ENCODE results near the gene ST6GALNAC1. TPM values are rescaled to one million over a fixed set of nuclear protein-coding genes. Genes with fewer than 3 reads are reported as not detected.

ST6GALNAC1 gene
- total and polyA plus RNA-seq, 8 donors: 28.0 to 257 (median 62.4) TPM

DNA sequence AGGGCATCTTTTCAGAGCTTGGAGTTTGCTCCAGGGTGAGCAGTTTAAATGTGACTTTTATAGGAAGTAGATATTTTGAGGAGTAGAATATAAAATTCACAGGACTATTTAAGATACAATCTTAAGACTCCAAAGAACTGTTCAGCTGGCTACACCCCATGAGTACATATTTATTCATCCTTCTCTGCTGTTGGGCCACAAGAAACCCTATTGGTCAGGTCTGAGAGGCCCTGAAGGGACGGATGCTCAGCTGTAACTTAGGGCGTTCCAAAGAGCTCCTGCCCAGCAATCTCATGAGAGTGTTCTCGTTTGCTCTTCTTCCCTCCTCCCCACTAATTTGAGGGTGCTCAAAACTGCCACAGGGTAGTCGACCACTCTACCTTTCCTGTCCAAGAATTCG is 65.2 kb downstream of the ST6GALNAC1 start:
- intact Hi-C loops (cut with DNase I; ENCODE audit: low total_unique reads): no loop called here
- TF ChIP-seq POLR2A (IDR thresholded peaks at IDR 0.05) (no peak), POLR2AphosphoS5 (IDR thresholded peaks at IDR 0.05) (peak in 1 of 3 donors; percentile 41), EP300 (IDR thresholded peaks at IDR 0.05) (no peak)
- TF ChIP-seq, protein P1, sequence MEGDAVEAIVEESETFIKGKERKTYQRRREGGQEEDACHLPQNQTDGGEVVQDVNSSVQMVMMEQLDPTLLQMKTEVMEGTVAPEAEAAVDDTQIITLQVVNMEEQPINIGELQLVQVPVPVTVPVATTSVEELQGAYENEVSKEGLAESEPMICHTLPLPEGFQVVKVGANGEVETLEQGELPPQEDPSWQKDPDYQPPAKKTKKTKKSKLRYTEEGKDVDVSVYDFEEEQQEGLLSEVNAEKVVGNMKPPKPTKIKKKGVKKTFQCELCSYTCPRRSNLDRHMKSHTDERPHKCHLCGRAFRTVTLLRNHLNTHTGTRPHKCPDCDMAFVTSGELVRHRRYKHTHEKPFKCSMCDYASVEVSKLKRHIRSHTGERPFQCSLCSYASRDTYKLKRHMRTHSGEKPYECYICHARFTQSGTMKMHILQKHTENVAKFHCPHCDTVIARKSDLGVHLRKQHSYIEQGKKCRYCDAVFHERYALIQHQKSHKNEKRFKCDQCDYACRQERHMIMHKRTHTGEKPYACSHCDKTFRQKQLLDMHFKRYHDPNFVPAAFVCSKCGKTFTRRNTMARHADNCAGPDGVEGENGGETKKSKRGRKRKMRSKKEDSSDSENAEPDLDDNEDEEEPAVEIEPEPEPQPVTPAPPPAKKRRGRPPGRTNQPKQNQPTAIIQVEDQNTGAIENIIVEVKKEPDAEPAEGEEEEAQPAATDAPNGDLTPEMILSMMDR (IDR thresholded peaks at IDR 0.05): no peak
- peak overlapping the region; percentile 38 to 67 (median 47) for H3K27ac ChIP-seq
- peak; percentile 40 to 86 for DNase-seq
- H3K4me3 ChIP-seq: no peak overlapping the region
- peaks cover 0 to 11% (median 6%) of the 10 kb centered on the region in 4 donors for H3K4me1 ChIP-seq
- 31 to 55% (median 47%) methylated on average over 5 of the region's 5 CpGs for WGBS, 5 donors
- H3K36me3 ChIP-seq: no peaks in the 10 kb centered on the region
- no peaks in the 10 kb centered on the region for H3K9me3 ChIP-seq
- no peaks in the 10 kb centered on the region for H3K27me3 ChIP-seq

DNA sequence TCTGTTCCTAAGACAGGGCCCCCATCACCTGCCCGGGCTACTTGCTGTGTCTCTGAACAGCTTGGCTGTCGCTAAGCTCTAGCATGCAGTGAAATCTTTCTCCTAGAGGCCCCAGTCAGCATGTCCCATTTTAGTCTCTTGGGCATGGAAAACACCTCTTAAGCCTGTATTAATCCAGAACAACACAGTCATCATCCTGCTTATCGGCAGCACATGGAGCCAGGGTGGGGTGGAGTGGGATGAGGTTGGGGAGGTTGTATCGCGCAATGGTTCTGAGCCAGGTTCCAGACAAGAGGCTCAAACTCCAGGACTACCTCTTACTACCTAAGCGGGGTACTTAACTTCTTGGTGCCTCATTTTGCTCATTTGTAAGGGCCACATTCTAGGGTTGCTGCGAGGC is 65.7 kb downstream of the ST6GALNAC1 start:
- H3K27ac ChIP-seq: peak overlapping the region; percentile 38 to 67 (median 47)
- intact Hi-C loops (cut with DNase I; ENCODE audit: low total_unique reads): no loop called here
- H3K36me3 ChIP-seq: no peaks in the 10 kb centered on the region
- WGBS, 5 donors: 51 to 88% (median 69%) methylated on average over 5 to 7 of the region's 7 CpGs
- H3K9me3 ChIP-seq: no peaks in the 10 kb centered on the region
- H3K27me3 ChIP-seq: no peaks in the 10 kb centered on the region
- H3K4me3 ChIP-seq: no peak overlapping the region
- H3K4me1 ChIP-seq: peaks cover 0 to 11% (median 6%) of the 10 kb centered on the region in 4 donors
- DNase-seq: no peak
- no peak for TF ChIP-seq POLR2A (IDR thresholded peaks at IDR 0.05)
- TF ChIP-seq, protein P1 (IDR thresholded peaks at IDR 0.05): no peak
- TF ChIP-seq POLR2AphosphoS5 (IDR thresholded peaks at IDR 0.05): no peak
- TF ChIP-seq EP300 (IDR thresholded peaks at IDR 0.05): no peak

DNA sequence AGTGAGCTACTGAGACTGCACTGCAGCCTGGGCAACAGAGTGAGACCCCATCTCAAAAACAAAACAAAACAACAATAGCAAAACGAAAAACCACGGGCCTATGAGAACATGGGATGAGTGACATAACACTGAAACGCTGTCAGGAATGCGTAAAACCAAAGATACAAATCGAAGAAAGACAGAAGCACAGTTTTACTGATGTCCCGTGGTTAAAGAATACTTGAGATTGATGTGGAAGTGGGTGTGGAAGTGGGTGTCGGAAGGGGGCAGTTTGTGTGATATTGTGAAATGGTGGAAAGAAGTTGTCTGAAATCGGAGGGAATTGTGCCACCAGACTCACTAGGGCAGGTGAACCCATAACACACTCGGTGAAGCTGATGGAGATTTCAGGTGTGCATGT is 67.4 kb downstream of the ST6GALNAC1 start:
- Histone ChIP-seq H3K27me3 (no peaks in the 10 kb centered on the region), H3K36me3 (no peaks in the 10 kb centered on the region), H3K9me3 (no peaks in the 10 kb centered on the region), H3K4me1 (peaks cover 0 to 11% (median 6%) of the 10 kb centered on the region in 4 donors), H3K27ac (no peak overlapping the region), H3K4me3 (no peak overlapping the region)
- WGBS, 5 donors: 85 to 94% (median 91%) methylated on average over 9 of the region's 9 CpGs
- TF ChIP-seq, protein P1 (IDR thresholded peaks at IDR 0.05): no peak
- TF ChIP-seq POLR2AphosphoS5 (IDR thresholded peaks at IDR 0.05) (no peak), EP300 (IDR thresholded peaks at IDR 0.05) (no peak), POLR2A (IDR thresholded peaks at IDR 0.05) (no peak)
- DNase-seq: no peak
- intact Hi-C loops (cut with DNase I; ENCODE audit: low total_unique reads): no loop called here

GRCh38 chr17:76575570-76575969 is 68.0 kb downstream of the ST6GALNAC1 start:
- TF ChIP-seq, protein P1 (IDR thresholded peaks at IDR 0.05): no peak
- TF ChIP-seq EP300 (IDR thresholded peaks at IDR 0.05) (no peak), POLR2AphosphoS5 (IDR thresholded peaks at IDR 0.05) (no peak), POLR2A (IDR thresholded peaks at IDR 0.05) (no peak)
- no peaks in the 10 kb centered on the region for H3K9me3 ChIP-seq
- WGBS, 5 donors: 68 to 78% (median 71%) methylated on average over 3 to 5 of the region's 5 CpGs
- no peaks in the 10 kb centered on the region for H3K36me3 ChIP-seq
- intact Hi-C loops (cut with DNase I; ENCODE audit: low total_unique reads): no loop called here
- H3K27ac ChIP-seq: no peak overlapping the region
- no peak overlapping the region for H3K4me3 ChIP-seq
- DNase-seq: peak in 1 of 2 donors; percentile 67
- H3K27me3 ChIP-seq: no peaks in the 10 kb centered on the region
- peaks cover 2 to 12% (median 8%) of the 10 kb centered on the region in 4 donors for H3K4me1 ChIP-seq

Small RNAs within 50 kb of the gene (small RNA-seq; reads per million reads assigned to genes)
- gene AC015802.2: 0 reads per million in 4 donors
- 0 reads per million in 4 donors for gene RNU6-227P

Other genes with a start within 250 kb of the ST6GALNAC1 start
- 10 to 100 TPM in 4 of 5 donors, 1 to 10 TPM in 1; 9.9 to 32.7 (median 17.9) TPM for gene UBE2O, start 190.6 kb downstream of the ST6GALNAC1 start, total RNA-seq
- gene UBE2O, start 190.6 kb downstream of the ST6GALNAC1 start, polyA plus RNA-seq: 1 to 10 TPM; 4.6 to 7.2 (median 6.1) TPM
- gene AANAT, start 176.2 kb downstream of the ST6GALNAC1 start, total RNA-seq: not detected
- under 1 TPM in 1 of 3 donors, not detected in 2; 0.44 TPM for gene AANAT, start 176.2 kb downstream of the ST6GALNAC1 start, polyA plus RNA-seq
- 100 to 1,000 TPM in 2 of 5 donors, 10 to 100 TPM in 3; 16.9 to 175 (median 43.8) TPM for gene RHBDF2, start 142.3 kb downstream of the ST6GALNAC1 start, total RNA-seq
- gene RHBDF2, start 142.3 kb downstream of the ST6GALNAC1 start, polyA plus RNA-seq: 10 to 100 TPM in 1 of 3 donors, 1 to 10 TPM in 2; 4.6 to 17.5 (median 9.2) TPM
- 10 to 100 TPM in 3 of 5 donors, 1 to 10 TPM in 1, not detected in 1; 6.8 to 40.4 (median 28.4) TPM for gene CYGB, start 106.0 kb downstream of the ST6GALNAC1 start, total RNA-seq
- gene CYGB, start 106.0 kb downstream of the ST6GALNAC1 start, polyA plus RNA-seq: 100 to 1,000 TPM in 1 of 3 donors, 10 to 100 TPM in 1, 1 to 10 TPM in 1; 9.9 to 101 (median 65.1) TPM
- gene PRCD, start 103.7 kb downstream of the ST6GALNAC1 start, total RNA-seq: 1 to 10 TPM in 1 of 5 donors, under 1 TPM in 1, not detected in 3; 0.72 to 5.7 TPM
- 10 to 100 TPM in 1 of 3 donors, 1 to 10 TPM in 2; 3.6 to 12.2 (median 4.2) TPM for gene PRCD, start 103.7 kb downstream of the ST6GALNAC1 start, polyA plus RNA-seq
- 10 to 100 TPM in 2 of 5 donors, 1 to 10 TPM in 3; 1.2 to 17.8 (median 3.6) TPM for gene ST6GALNAC2, start 57.9 kb downstream of the ST6GALNAC1 start, total RNA-seq
- 10 to 100 TPM in 1 of 3 donors, 1 to 10 TPM in 2; 3.9 to 17.1 (median 5.5) TPM for gene ST6GALNAC2, start 57.9 kb downstream of the ST6GALNAC1 start, polyA plus RNA-seq
- 100 to 1,000 TPM in 2 of 5 donors, 10 to 100 TPM in 3; 41.4 to 209 (median 86.9) TPM for gene MXRA7, start 67.2 kb upstream of the ST6GALNAC1 start, total RNA-seq
- gene MXRA7, start 67.2 kb upstream of the ST6GALNAC1 start, polyA plus RNA-seq: 100 to 1,000 TPM in 1 of 3 donors, 10 to 100 TPM in 2; 44.5 to 102 (median 54.5) TPM
- gene JMJD6, start 82.8 kb upstream of the ST6GALNAC1 start, total RNA-seq: 10 to 100 TPM in 3 of 5 donors, 1 to 10 TPM in 2; 9.3 to 47.3 (median 16.5) TPM
- gene JMJD6, start 82.8 kb upstream of the ST6GALNAC1 start, polyA plus RNA-seq: 10 to 100 TPM; 25.8 to 32.5 (median 28.5) TPM
- 10 to 100 TPM in 4 of 5 donors, 1 to 10 TPM in 1; 1.2 to 72.1 (median 15.5) TPM for gene METTL23, start 83.1 kb upstream of the ST6GALNAC1 start, total RNA-seq
- gene METTL23, start 83.1 kb upstream of the ST6GALNAC1 start, polyA plus RNA-seq: 10 to 100 TPM; 35.4 to 42.0 (median 35.6) TPM
- 100 to 1,000 TPM; 166 to 340 (median 280) TPM for gene SRSF2, start 93.6 kb upstream of the ST6GALNAC1 start, total RNA-seq
- gene SRSF2, start 93.6 kb upstream of the ST6GALNAC1 start, polyA plus RNA-seq: 100 to 1,000 TPM in 2 of 3 donors, 10 to 100 TPM in 1; 96.4 to 166 (median 106) TPM
- 10 to 100 TPM in 4 of 5 donors, 1 to 10 TPM in 1; 7.0 to 66.1 (median 46.8) TPM for gene MFSD11, start 94.4 kb upstream of the ST6GALNAC1 start, total RNA-seq
- gene MFSD11, start 94.4 kb upstream of the ST6GALNAC1 start, polyA plus RNA-seq: 10 to 100 TPM in 1 of 3 donors, 1 to 10 TPM in 2; 7.2 to 11.2 (median 9.3) TPM
- 1 to 10 TPM in 1 of 5 donors, not detected in 4; 1.7 TPM for gene MGAT5B, start 224.6 kb upstream of the ST6GALNAC1 start, total RNA-seq
- gene MGAT5B, start 224.6 kb upstream of the ST6GALNAC1 start, polyA plus RNA-seq: under 1 TPM; 0.10 to 0.46 (median 0.19) TPM